IPS DF 6.9 (cell line): Measurements from ENCODE around the gene TTBK1.
A peak's percentile ranks its signal among the peaks of the same experiment; 100 is the strongest.

Experiments
- DNase-seq: peaks from one replicate; pipeline ENCODE4 v3.0.0-alpha.2; 2013; ENCODE audit warnings: low read depth, low spot score
- H3K27ac ChIP-seq: one replicate; pipeline ENCODE4 v1.5.1; 2013; ENCODE audit warnings: low read length, control low read depth
- H3K27me3 ChIP-seq: 2 replicates; pipeline ENCODE4 v1.6.1; 2013; ENCODE audit warnings: mild to moderate bottlenecking, low read length; ENCODE audit not compliant: control insufficient read depth, insufficient read depth
- H3K36me3 ChIP-seq: 2 replicates; pipeline ENCODE4 v1.6.1; 2013; ENCODE audit warnings: low read length; ENCODE audit not compliant: control insufficient read depth, insufficient read depth
- H3K4me1 ChIP-seq: 2 replicates; pipeline ENCODE4 v1.6.1; 2013; ENCODE audit warnings: low read length; ENCODE audit not compliant: control insufficient read depth, insufficient read depth
- H3K4me3 ChIP-seq: 2 replicates; pipeline ENCODE4 v1.5.1; 2013; ENCODE audit warnings: mild to moderate bottlenecking, low read length
- H3K9me3 ChIP-seq: 2 replicates; pipeline ENCODE4 v1.6.1; 2013; ENCODE audit warnings: low read length, inconsistent platforms; ENCODE audit not compliant: control insufficient read depth, insufficient read depth
- WGBS: extraction: QIAGEN DNeasy Blood & Tissue Kit; methylation state at CpG from one replicate; pipeline ENCODE4 v1.1.7; 2013; ENCODE audit warnings: mixed read lengths, missing lambda C conversion rate; ENCODE audit not compliant: insufficient read length, insufficient coverage; 5-methylcytosine and 5-hydroxymethylcytosine counted together

The TTBK1 gene

GRCh38 chr6:43262000-43262779, 18.9 kb downstream of the TTBK1 start:
- no peaks in the 10 kb centered on the region for H3K4me1 ChIP-seq

GRCh38 chr6:43262780-43263313, 19.6 kb downstream of the TTBK1 start:
- Histone ChIP-seq H3K36me3 (no peaks in the 10 kb centered on the region), H3K4me3 (no peak overlapping the region), H3K27me3 (peaks cover 2% of the 10 kb centered on the region; the same call in 1 of the 2 replicates), H3K27ac (no peak overlapping the region), H3K4me1 (peaks cover 2% of the 10 kb centered on the region; the same call in 1 of the 2 replicates), H3K9me3 (no peaks in the 10 kb centered on the region)
- no CpG with 5 or more reads among the region's 39 CpGs for WGBS
- no peak for DNase-seq

More at GRCh38 chr6:43262000-43262779, 18.9 kb downstream of the TTBK1 start:
- no peak for DNase-seq
- H3K4me3 ChIP-seq: no peak overlapping the region
- WGBS: no CpG with 5 or more reads among the region's 14 CpGs
- no peaks in the 10 kb centered on the region for H3K9me3 ChIP-seq
- H3K36me3 ChIP-seq: no peaks in the 10 kb centered on the region
- no peak overlapping the region for H3K27ac ChIP-seq
- H3K27me3 ChIP-seq: no peaks in the 10 kb centered on the region

DNA sequence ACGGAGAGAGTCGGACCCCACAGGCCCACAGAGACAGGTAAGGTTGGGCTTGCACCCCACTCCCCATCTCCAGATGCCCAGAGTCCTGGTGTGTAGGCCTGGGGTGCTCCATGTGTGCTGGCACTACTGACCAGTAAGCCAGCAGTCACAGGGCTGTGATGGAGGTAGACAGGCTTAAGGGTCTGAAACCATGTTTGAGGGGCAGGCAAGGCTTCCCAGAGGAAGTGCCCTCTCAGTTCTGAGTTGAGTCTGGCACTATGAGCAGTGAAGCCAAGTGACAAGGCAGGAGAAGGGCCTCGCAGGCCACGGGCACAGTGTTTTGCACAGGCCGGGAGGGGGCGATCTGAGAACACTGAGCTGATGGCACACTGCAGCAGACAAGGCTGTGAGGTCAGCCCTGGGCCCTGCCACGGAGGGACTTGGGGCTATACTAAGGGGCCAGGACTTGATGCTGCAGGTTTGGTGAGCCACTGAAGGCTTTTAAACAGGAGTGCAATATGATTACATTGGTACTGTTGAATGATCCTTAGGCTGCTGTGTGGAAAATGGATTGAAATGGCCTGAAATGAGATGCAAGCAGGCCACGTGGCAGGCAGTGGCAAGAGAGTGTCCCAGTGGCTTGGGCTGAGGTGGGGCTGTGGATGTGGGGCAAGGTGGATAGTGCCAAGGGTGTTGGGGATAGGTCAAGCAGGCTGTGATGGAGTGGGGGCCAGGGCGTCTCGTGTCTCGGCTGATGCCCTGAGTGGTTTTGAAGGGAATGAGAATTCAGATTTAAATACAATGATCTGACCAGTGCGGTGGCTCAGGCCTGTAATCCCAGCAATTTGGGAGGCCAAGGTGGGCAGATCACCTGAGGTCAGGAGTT, 20.3 kb downstream of the TTBK1 start:
- no peaks in the 10 kb centered on the region for H3K9me3 ChIP-seq
- WGBS: no CpG with 5 or more reads among the region's 12 CpGs
- peak; percentile 71 for DNase-seq
- H3K27ac ChIP-seq: no peak overlapping the region
- peaks cover 7% of the 10 kb centered on the region; the same call in 1 of the 2 replicates for H3K27me3 ChIP-seq
- peaks cover 6% of the 10 kb centered on the region; the same call in 1 of the 2 replicates for H3K4me1 ChIP-seq
- no peak overlapping the region for H3K4me3 ChIP-seq
- no peaks in the 10 kb centered on the region for H3K36me3 ChIP-seq

DNA sequence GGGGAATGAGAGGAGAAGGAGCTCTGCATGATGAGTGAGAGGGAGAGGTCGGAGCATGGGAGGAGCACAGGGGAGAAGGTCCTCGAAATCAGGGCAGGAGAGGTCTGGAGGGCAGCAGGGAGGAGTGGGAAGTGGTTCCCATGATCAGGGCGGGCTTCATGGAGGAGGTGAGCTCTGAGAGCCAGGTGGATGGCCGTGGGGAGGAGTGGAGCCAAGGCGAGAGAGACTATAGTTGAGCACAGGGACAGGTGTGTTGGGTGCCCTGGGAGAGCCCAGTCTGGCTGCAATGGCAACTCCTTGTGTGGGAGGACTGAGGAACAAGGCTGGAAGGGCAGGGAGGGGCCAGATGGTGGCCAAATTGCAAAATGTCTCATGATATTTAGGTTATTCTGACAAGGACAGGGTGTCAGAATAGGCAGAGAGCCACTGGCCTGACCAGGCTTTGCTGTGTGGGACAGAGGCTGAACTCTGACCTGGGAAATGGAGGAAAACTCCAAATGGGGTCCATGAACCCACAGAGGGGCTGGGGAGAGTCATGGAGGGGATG, 21.4 kb downstream of the TTBK1 start:
- Histone ChIP-seq H3K4me3 (no peak overlapping the region), H3K27ac (no peak overlapping the region), H3K4me1 (peaks cover 9% of the 10 kb centered on the region), H3K36me3 (no peaks in the 10 kb centered on the region), H3K27me3 (peaks cover 14% of the 10 kb centered on the region; the same call in 1 of the 2 replicates), H3K9me3 (no peaks in the 10 kb centered on the region)
- no peak for DNase-seq
- WGBS: no CpG with 5 or more reads among the region's 5 CpGs

DNA sequence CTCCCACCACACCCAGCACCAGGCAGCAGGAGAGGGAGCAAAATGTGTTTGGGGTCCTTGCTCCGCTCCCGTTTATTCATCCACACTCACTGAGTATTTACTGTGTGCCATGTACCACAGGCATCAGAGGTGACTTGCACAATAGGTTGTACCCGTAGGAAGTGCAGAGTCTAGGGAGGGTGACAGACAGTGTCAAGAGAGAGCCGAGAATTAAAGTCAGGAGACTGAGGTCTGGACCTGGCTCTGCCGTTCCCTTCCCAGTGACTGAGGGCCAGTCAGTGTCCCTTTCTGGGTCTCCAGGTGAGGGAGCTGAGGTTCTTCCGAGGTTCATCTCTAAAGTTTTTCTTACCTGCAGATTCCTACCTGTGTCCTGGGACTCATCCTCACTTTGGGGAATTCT, 22.3 kb downstream of the TTBK1 start:
- Histone ChIP-seq H3K4me1 (peaks cover 9% of the 10 kb centered on the region), H3K36me3 (no peaks in the 10 kb centered on the region), H3K9me3 (no peaks in the 10 kb centered on the region), H3K4me3 (no peak overlapping the region), H3K27ac (no peak overlapping the region), H3K27me3 (peaks cover 14% of the 10 kb centered on the region; the same call in 1 of the 2 replicates)
- WGBS: no CpG with 5 or more reads among the region's 6 CpGs
- DNase-seq: no peak

DNA sequence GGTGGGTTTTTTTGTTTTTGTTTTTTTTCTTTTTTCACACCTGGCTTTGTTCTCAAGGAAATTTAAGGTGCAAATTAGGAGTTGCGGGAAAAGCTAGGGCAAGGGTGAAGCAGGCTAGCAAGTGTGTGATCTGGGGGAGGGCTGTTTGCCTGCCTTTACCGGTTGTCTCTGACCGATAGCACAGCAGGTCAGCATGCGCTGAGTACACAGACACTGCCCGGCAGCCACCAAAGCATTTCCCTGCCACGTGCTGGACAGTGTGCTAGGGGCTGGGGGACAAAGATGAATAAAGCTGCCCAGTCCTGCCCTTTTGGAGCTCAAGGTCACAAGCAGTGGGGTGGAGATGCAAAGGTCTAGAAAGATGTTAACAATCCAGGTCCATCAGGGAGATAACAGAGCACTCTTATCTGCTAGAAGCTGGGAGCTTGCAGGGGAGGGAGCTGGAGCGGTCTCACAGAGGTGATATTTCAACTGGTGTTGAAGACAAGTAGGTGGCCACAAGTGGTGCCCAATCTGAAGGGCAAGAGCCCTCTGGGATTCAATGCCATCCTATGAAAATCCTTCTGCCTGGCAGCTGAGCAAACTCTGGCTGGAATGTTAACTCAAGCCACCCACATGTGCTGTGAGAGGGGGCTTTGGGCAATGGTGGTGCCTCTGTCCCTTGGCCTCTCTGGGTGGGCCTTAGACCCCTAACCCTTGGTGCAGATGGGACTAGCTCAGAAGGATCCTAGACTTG, 24.5 kb downstream of the TTBK1 start:
- no peak for DNase-seq
- WGBS: no CpG with 5 or more reads among the region's 7 CpGs
- peaks cover 14% of the 10 kb centered on the region; the same call in 1 of the 2 replicates for H3K27me3 ChIP-seq

GRCh38 chr6:43268355-43268700, 25.0 kb downstream of the TTBK1 start:
- no CpG with 5 or more reads among the region's 3 CpGs for WGBS
- H3K9me3 ChIP-seq: no peaks in the 10 kb centered on the region
- H3K4me3 ChIP-seq: no peak overlapping the region
- no peak overlapping the region for H3K27ac ChIP-seq
- peaks cover 9% of the 10 kb centered on the region for H3K4me1 ChIP-seq
- no peaks in the 10 kb centered on the region for H3K36me3 ChIP-seq
- DNase-seq: no peak
- H3K27me3 ChIP-seq: peaks cover 14% of the 10 kb centered on the region; the same call in 1 of the 2 replicates

More for the DNA sequence above, 24.5 kb downstream of the TTBK1 start:
- Histone ChIP-seq H3K9me3 (no peaks in the 10 kb centered on the region), H3K4me3 (no peak overlapping the region), H3K4me1 (peaks cover 9% of the 10 kb centered on the region), H3K27ac (no peak overlapping the region), H3K36me3 (no peaks in the 10 kb centered on the region)

DNA sequence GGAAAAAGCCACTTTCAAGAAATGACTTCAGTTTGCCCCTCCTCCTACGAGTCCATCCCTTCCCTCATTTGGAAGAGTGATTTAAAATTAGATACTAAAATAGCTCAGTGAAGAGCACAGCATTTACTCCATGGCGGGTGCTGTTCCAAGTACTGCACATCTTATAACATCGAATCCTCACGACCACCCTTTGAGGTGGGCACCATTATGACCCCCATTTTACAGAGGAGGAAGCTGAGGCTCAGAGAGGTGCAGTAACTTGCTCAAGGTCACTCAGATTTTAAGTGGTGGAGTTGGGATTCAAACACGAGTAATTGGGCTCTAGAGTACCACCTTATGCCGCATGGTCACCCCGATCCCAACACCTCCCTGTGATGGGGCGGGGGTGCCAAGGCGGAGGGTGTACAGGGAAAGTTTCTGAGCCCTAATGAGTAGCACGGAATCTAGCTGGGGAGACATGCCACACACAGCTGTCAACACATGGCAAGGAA, 25.5 kb downstream of the TTBK1 start:
- no peaks in the 10 kb centered on the region for H3K36me3 ChIP-seq
- H3K4me3 ChIP-seq: no peak overlapping the region
- H3K27ac ChIP-seq: no peak overlapping the region
- H3K27me3 ChIP-seq: peaks cover 14% of the 10 kb centered on the region; the same call in 1 of the 2 replicates
- DNase-seq: no peak
- no peaks in the 10 kb centered on the region for H3K9me3 ChIP-seq
- no CpG with 5 or more reads among the region's 10 CpGs for WGBS
- H3K4me1 ChIP-seq: peaks cover 9% of the 10 kb centered on the region

DNA sequence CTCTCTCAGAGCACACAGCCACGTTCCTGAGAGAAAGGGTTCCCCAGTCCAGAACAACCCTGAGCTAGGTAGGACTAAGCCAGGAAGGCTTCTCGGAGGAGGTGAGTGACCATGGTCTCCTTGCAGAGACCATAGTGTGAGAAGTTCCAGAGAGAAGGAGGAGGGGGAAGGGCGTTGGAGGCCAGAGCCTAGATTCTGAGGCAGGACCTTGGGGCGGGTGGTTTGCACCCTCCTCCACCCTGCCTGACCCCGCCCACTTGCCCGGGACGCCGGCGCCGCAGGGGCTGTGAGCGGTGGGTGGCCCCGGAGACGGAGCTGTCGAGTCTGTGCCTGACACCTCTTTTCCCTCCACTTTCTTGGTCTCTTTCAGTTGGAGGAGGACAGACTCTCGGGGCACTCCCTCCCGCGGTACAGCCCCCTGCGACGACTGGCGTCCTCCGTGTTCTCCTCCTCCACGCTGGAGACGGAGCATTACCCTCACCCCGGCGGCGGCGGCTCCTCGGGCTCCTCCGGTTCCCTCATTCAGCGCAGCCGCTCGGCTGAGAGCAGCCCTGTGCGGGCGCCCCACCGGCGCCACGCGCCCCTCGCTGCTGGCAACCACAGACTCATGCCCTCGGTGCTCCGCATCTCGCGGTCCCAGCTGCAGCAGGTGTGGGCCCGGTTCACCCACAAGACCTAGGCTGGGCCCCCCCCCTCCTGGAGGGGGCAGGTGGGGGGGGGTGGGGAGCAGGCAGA, 26.2 kb downstream of the TTBK1 start:
- peaks cover 16% of the 10 kb centered on the region; the same call in 1 of the 2 replicates for H3K27me3 ChIP-seq
- peak overlapping the region; percentile 15; the same call in 1 of the 2 replicates for H3K4me3 ChIP-seq
- no peaks in the 10 kb centered on the region for H3K36me3 ChIP-seq
- WGBS: no CpG with 5 or more reads among the region's 44 CpGs
- peaks cover 9% of the 10 kb centered on the region for H3K4me1 ChIP-seq
- H3K9me3 ChIP-seq: no peaks in the 10 kb centered on the region
- DNase-seq: no peak
- H3K27ac ChIP-seq: no peak overlapping the region
